ENCODE results near the gene LCN1. TPM values are rescaled to one million over a fixed set of nuclear protein-coding genes. Genes with fewer than 3 reads are reported as not detected.
A peak's percentile ranks its signal among the peaks of the same experiment; 100 is the strongest.

The LCN1 gene
- polyA plus RNA-seq (2013, experiment 1 of 2; ENCODE audit: insufficient read length): not detected
- polyA plus RNA-seq (2013, experiment 2 of 2; ENCODE audit: insufficient read length): not detected

DNA sequence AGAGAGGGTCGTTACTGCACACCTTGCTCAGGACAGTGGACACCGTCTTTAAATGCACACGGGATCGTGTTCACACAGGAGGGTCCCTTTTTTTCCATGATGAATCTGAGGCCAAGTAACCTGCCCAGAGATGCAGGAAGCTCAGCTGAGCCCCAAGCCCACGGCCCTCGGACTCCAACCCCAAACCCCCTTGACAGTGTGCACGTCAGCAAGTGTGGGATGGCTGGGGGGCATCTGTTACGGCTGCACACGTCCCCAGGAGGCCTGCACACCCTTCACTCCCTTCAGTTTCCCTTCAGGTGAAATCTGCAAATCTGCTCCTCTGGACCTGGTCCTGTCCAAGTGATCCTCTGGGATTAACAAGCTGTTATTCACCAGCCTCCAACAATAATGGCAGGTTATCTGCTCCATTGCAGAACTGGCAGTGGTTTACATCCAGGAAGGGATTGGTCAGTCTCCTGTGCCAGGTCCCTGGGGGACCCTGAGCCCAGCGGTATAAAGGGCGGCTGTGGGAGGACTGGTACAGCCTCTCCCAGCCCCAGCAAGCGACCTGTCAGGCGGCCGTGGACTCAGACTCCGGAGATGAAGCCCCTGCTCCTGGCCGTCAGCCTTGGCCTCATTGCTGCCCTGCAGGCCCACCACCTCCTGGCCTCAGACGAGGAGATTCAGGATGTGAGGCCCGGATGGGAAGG is at the start of gene LCN1:
Gene LCN1 (plus strand): TSS at position 525 of the 692 bp plus-strand sequence. CDS start 58 bp downstream, at position 583.
- no peak for DNase-seq

DNA sequence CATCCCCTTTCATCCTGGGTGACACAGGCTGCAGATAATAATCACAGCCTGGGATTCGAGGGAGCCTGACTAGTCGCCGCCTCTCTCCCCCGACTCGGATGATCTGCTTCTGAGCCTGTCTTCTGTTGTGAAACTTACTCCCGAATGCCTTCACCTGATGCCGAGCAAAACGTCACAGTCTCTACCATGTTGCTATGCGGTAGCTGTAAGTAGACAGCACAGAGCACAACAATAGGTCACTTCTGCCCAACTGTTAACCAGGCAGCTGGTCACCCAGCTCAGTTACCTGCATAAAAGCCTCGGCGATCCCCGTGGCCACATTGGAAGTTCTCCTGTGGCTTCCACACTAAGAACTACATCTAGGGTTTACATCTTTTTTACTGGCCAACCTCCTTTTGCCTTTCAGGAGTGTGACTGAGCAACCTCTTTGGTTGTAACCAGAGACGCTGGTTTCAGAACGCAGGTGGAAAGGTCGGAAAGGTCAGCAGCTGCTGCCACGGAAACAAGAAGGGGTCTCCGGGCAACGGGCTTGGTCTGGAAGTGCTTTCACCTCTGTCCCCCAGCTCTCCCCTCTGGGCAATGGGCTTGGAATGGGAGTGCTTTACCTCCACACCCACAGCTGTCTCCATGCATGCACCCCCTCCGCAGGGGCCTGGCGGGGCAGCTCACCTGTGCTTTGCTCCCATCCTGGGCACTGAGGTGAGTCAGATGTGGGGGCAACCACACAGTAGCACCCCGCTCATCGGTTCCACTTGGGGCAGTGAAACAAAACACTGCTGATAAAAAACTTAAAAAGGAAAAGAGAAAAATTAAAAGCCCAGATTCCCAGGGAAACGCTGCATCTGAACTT is 49.2 kb upstream of the LCN1 start:
- DNase-seq: no peak

DNA sequence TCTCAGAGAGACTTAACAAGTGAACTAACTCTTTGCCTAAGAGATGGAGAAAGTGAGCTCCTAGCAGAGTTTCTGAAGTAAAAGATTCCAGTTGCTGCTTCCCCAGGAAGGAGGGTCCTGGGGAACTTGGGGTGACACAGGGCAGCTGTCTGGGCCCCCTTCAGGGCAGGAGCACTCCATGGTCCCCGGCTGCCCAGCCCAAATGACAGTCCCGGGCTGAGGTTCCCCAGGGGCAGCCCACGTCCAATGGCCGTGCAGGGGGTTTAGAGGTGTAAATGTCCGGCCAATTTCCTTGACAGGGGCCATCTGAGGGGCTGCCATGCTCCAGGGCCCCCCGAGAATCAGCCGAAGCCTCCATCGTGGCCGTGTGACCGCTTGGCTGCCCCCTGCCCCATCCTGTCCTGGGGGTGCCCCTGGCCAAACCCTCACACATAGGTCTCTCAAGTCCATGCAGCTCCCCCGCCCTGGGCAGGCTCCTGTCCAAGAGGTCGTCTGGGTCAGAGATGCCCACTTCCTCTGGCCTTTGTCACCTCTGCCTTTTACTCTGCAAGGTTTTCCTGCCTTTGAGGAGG is 47.2 kb upstream of the LCN1 start:
- no peak for DNase-seq

DNA sequence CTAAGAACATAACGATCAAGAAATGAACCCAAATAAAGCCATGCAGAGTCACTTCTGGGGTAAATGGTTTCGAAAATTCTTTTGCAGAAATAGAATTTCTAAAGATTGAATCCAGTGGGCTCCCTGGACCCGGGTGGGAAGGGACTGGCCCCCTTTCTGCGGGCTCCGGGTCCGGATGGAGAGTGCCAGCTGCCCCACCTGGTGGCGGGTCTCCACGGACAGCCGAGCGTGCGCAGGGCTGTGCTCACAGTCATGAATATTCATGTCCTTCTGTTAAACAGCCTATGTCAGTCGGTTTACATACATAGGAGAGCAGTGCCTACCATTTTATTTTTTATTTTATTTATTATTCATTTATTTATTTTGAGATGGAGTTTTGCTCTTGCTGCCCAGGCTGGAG is 46.3 kb upstream of the LCN1 start:
- DNase-seq: no peak

GRCh38 chr9:135476561-135477355 is 44.5 kb upstream of the LCN1 start:
- DNase-seq: peak; percentile 27

DNA sequence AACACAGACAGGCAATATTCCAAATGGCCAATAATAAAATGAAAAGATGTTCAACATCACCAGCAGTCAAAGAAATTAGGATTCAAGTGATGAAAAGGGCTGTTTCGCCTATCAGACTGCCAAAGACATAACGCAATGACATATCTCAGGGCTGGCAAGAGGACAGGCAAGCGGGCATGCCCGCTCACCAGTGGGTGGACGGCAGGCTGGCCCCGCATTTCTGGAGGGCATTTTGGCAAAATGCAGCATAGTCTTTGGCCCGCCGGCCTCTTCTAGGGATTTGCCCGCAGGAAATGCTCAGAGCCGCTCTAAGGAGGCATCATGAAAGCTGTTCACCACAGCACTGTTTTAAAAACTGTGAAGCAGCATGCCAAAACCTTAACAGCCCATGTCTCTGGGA is 43.0 kb upstream of the LCN1 start:
- no peak for DNase-seq

- no peak for DNase-seq
Observed at GRCh38 chr9:135478829-135479468, 42.3 kb upstream of the LCN1 start.

DNA sequence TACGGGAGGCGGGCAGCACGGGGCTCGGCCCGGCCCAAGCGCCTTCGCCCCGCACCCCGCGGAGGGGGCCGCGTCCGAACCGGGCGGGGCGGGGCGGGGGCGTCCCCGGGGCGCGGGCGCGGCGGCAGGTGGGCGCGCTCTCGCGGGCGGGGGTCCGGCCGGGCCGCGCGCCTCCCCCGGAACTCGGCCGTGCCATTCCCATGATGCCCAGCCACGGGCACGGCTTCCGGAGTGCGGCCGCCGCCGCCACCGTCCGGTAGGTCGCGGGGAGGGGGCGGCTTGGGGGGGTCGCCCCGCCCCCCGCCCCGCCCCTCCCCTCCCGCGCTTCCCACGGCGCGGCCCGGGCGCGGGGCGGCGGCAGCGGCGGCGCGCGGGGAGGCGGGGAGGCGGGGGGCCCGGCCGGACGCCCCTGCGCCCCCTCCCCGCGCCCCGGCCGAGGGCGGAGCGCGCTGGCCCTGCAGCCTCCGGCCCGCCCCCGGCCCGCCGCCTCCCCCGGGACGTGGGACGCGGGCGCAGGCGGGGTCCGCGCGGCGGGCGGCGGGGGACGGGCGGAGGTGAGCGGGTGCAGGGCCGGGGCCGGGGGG is 41.7 kb upstream of the LCN1 start, which contains the start of gene PPP1R26:
Gene PPP1R26 (plus strand): TSS at position 314 of the 584 bp plus-strand sequence. CDS start 4,729 bp downstream, outside the sequence.
- no peak for DNase-seq

DNA sequence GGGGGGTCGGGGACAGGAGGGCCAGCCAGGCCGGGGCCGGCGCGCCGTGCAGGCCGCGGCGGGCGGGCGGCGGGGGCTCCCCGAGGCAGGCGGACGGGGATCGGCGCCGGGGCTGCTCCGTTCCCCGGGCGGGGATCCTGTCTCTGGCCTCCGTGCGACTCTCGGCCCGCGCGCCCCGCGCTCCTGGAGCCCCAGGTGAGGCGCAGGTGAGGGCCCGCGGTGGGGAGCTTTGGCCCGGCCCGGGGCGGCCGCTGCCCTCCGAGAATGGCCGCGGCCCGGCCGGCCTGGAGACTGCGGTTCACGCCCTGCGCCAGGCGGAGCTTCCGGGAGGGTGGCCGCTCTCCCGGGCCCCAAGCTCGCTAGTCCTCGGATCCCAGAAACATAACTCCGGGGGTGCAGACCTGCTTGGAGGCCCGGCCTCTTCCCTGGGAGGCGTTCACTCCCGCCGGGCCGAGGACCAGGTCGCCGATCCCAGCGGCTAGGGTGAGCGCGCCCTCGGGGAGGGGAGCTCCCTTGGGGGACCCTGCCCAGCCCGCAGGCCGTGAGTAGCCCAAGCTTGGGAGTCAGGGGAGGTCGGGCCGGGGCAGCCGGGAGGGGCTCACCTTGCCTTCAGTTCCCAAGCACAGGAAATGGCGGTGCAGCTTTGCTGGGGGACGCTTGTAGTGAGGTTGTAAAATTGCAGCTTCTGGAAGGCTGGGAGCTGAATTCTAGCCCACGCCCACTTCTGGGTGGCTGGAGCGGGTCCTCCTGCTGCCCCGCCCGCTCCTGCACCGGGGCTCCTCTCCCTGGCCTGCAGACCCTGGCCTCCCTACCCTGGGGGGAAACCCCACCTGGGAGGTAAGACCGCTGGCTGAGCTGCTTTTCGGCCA is 40.9 kb upstream of the LCN1 start:
- DNase-seq: peak; percentile 22

DNA sequence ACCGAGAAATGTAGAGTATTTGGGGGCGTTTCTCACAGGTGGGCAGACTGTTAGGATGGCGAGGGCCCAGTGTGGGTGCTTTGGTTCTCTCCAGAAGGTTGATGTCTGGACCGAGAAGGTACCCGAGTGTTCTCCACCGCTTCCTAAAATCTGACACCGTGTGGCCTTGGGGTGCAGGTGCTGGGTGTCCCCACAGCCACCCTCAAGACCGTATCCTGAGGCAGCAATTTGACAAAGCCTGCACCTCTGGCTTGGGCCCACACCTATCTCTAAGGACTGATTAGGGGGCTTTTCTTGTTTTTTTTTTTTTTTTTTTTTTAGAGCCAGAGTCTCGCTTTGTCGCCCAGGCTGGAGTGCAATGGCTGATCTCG is 40.3 kb upstream of the LCN1 start:
- DNase-seq: no peak

GRCh38 chr9:135482015-135482754 is 39.1 kb upstream of the LCN1 start:
- DNase-seq: no peak

- DNase-seq: no peak
Observed at GRCh38 chr9:135484460-135485277, 36.6 kb upstream of the LCN1 start.

DNA sequence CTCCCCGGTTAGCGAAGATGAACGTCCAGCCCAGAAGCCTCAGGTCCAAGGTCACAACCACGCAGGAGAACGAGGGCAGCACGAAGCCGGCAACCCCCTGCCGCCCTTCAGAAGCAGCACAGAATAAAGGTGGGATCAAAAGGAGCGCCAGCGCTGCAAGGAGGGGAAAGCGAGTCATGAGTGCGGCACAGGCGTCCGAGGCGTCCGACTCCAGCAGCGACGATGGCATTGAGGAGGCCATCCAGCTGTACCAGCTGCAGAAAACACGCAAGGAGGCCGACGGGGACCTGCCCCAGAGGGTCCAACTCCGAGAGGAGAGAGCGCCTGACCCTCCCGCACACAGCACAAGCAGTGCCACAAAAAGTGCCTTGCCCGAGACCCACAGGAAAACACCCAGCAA is 35.9 kb upstream of the LCN1 start:
- no peak for DNase-seq

GRCh38 chr9:135485832-135486231 is 35.4 kb upstream of the LCN1 start:
- DNase-seq: no peak

GRCh38 chr9:135486267-135487065 is 34.8 kb upstream of the LCN1 start:
- no peak for DNase-seq

GRCh38 chr9:135487281-135488012 is 33.8 kb upstream of the LCN1 start:
- no peak for DNase-seq

GRCh38 chr9:135488013-135488330 is 33.3 kb upstream of the LCN1 start:
- DNase-seq: no peak
